HG03175 (cell line): ENCODE measurements around the gene HMX2.

Source experiments
- ATAC-seq: cut with Tn5 transposase; IDR thresholded peaks from one replicate; pipeline ENCODE4 v1.9.1; 2021; ENCODE audit warnings: mild to moderate bottlenecking, moderate library complexity; ENCODE audit not compliant: unreplicated experiment

Gene HMX2

GRCh38 chr10:123180101-123181090 lies 32.5 kb downstream of the HMX2 start:
- no peak for ATAC-seq

DNA sequence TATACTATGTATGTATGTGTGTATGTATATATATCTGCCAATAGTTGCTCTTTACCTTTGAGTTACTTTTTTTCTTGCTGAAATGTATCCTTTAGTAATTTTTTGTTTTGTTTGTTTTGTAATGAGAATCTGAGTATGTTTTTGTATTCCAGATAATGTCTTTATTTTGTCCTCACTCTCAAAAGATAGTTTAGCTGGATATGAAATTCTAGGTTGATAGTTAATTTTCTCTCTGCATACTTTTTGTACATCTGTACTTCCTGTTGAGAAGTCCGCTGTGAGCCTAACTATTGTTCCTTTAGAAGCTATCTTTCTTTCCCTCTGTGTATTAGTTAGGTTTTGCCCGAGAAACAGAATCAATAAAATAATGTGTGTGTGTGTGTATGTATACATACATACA lies 35.8 kb downstream of the HMX2 start:
- ATAC-seq, result no peak

GRCh38 chr10:123187781-123188180 lies 39.8 kb downstream of the HMX2 start:
- ATAC-seq, result no peak

- ATAC-seq, result no peak
Measured at GRCh38 chr10:123191886-123192285, 44.0 kb downstream of the HMX2 start.

DNA sequence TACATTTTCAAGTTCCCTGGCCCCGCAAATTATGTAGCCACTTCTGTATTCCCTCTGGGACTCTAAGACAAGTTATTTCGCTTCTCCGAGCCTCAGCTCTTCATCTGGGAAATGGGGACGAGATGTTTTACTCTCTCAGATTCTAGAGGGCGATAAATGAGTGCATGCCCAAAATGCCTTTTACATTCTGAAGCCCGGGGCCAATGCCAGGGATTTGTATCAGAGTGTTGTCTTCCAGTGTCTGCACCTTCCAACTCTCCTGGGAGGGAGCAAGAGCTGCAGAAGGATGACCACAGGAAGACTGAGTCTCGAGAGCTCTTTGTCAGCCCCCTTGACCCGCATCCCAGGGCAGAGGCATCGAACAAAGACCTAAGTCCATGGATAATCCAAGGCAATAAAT lies 46.1 kb downstream of the HMX2 start:
- no peak for ATAC-seq
